H1 (cell line): ENCODE measurements around the gene FXYD5. TPM values are rescaled to one million over a fixed set of nuclear protein-coding genes. Genes with fewer than 3 reads are reported as not detected.

Experiments
- CTCF ChIA-PET: fragments of 300-600 bp; sonication (Branson Sonifier 250); formaldehyde crosslinking; loops from one replicate; lab custom pipeline; 2021; ENCODE audit not compliant: partially characterized antibody; lab: Charles Lee
- POLR2A ChIA-PET: fragments of 300-600 bp; sonication (Branson Sonifier 250); formaldehyde crosslinking; loops from one replicate; lab custom pipeline; 2021; ENCODE audit warnings: inconsistent platforms; ENCODE audit not compliant: partially characterized antibody; lab: Charles Lee
- DNase-seq, 2 experiments: peaks; one replicate each; pipeline versions ENCODE4 v3.0.0 to v3.0.0-alpha.2; 2010 to 2022; ENCODE audit warnings: low spot score in 2 of 2, low read depth in 1 of 2, mixed read lengths in 1 of 2
- FAIRE-seq: peaks from 2 replicates; lab custom pipeline; 2011; peaks lifted over from hg19 to GRCh38; lab: Jason Lieb, UNC
- H2AFZ ChIP-seq: 2 replicates; pipeline ENCODE4 v1.8.1; 2012; ENCODE audit warnings: low read length, inconsistent platforms
- H2AK5ac ChIP-seq: 2 replicates; pipeline ENCODE4 v1.6.1; 2013; ENCODE audit warnings: low read depth, low read length
- H2BK120ac ChIP-seq: replicated peaks from 2 replicates; pipeline ENCODE3; 2013; ENCODE audit warnings: low read depth, low read length, inconsistent platforms
- H2BK12ac ChIP-seq: 2 replicates; pipeline ENCODE4 v1.6.1; 2013; ENCODE audit warnings: low read depth, low read length
- H2BK15ac ChIP-seq: 2 replicates; pipeline ENCODE4 v1.6.1; 2013; ENCODE audit warnings: low read length
- H2BK20ac ChIP-seq: 2 replicates; pipeline ENCODE4 v1.6.1; 2013; ENCODE audit warnings: low read length
- H2BK5ac ChIP-seq: 2 replicates; pipeline ENCODE4 v1.6.1; 2013; ENCODE audit warnings: low read depth, low read length
- H3K14ac ChIP-seq: 2 replicates; pipeline ENCODE4 v1.6.1; 2013; ENCODE audit warnings: inconsistent platforms; ENCODE audit not compliant: insufficient read length
- H3K18ac ChIP-seq: 2 replicates; pipeline ENCODE4 v1.6.1; 2013; ENCODE audit warnings: low read length; ENCODE audit errors: extremely low read depth
- H3K23ac ChIP-seq: 2 replicates; pipeline ENCODE4 v1.6.1; 2013; ENCODE audit warnings: inconsistent platforms; ENCODE audit not compliant: insufficient read length
- H3K23me2 ChIP-seq: 2 replicates; pipeline ENCODE4 v1.6.1; 2013; ENCODE audit warnings: low read depth, low read length
- H3K27ac ChIP-seq: 2 replicates; pipeline ENCODE4 v1.6.1; 2011; ENCODE audit warnings: low read depth, low read length, inconsistent platforms
- H3K27me3 ChIP-seq, 4 experiments: replicated peaks in 1 of 4; 1 replicate in 1 of 4; 2 replicates in 3 of 4; pipeline versions ENCODE4 v1.6.1 to v1.8.1; 2011 to 2013; ENCODE audit warnings: low read length in 3 of 4, mild to moderate bottlenecking in 3 of 4, inconsistent platforms in 2 of 4, mixed read lengths in 2 of 4, moderate library complexity in 1 of 4; ENCODE audit not compliant: control insufficient read depth in 3 of 4, insufficient read depth in 3 of 4; ENCODE audit errors: extremely low read depth in 1 of 4
- H3K36me3 ChIP-seq, 4 experiments: 2 replicates each; pipeline versions ENCODE4 v1.6.1 to v1.8.1; 2011 to 2013; ENCODE audit warnings: mild to moderate bottlenecking in 4 of 4, low read length in 3 of 4, moderate library complexity in 2 of 4, control low read depth in 1 of 4, inconsistent platforms in 1 of 4; ENCODE audit not compliant: insufficient read depth in 4 of 4, control insufficient read depth in 2 of 4
- H3K4ac ChIP-seq: replicated peaks from 2 replicates; pipeline ENCODE3; 2013; ENCODE audit warnings: low read length, low read depth, mixed read lengths, inconsistent platforms; ENCODE audit not compliant: insufficient read length
- H3K4me1 ChIP-seq, 4 experiments: replicated peaks in 1 of 4; 1 replicate in 1 of 4; 2 replicates in 3 of 4; pipeline versions ENCODE4 v1.6.1 to v1.8.1; 2011 to 2013; ENCODE audit warnings: low read length in 3 of 4, inconsistent platforms in 2 of 4, mixed read lengths in 1 of 4; ENCODE audit not compliant: insufficient read depth in 4 of 4, control insufficient read depth in 3 of 4
- H3K4me2 ChIP-seq, 2 experiments: 2 replicates each; pipeline versions ENCODE4 v1.6.1 to v1.8.1; 2011 to 2013; ENCODE audit warnings: low read depth in 2 of 2, low read length in 2 of 2, control low read depth in 1 of 2, inconsistent platforms in 1 of 2, mild to moderate bottlenecking in 1 of 2; ENCODE audit not compliant: insufficient read depth in 1 of 2
- H3K4me3 ChIP-seq, 4 experiments: fragments of 200-600, 300-600 bp in 1 of 4; sonication (generic), shearing (Covaris generic), sonication (Bioruptor Twin) in 1 of 4; 2 replicates each; pipeline versions ENCODE4 v1.5.1 to v1.8.1; 2011 to 2016; ENCODE audit warnings: low read length in 4 of 4, low read depth in 3 of 4, control low read depth in 2 of 4, inconsistent platforms in 2 of 4, mild to moderate bottlenecking in 2 of 4, mixed read lengths in 1 of 4, moderate library complexity in 1 of 4; ENCODE audit not compliant: insufficient read depth in 2 of 4; ENCODE audit errors: extremely low read depth in 1 of 4
- H3K56ac ChIP-seq: replicated peaks from 2 replicates; pipeline ENCODE3; 2013; ENCODE audit warnings: low read depth, mild to moderate bottlenecking, mixed read lengths, low read length, inconsistent platforms; ENCODE audit not compliant: insufficient read length
- H3K79me1 ChIP-seq: 2 replicates; pipeline ENCODE4 v1.6.1; 2013; ENCODE audit warnings: low read depth, low read length, control low read depth
- H3K79me2 ChIP-seq, 2 experiments: 2 replicates each; pipeline versions ENCODE4 v1.6.1 to v1.8.1; 2012 to 2013; ENCODE audit warnings: low read length in 2 of 2, mild to moderate bottlenecking in 2 of 2, inconsistent platforms in 1 of 2; ENCODE audit not compliant: insufficient read depth in 2 of 2, control insufficient read depth in 1 of 2
- H3K9ac ChIP-seq, 4 experiments: replicated peaks in 1 of 4; 1 replicate in 1 of 4; 2 replicates in 3 of 4; pipeline versions ENCODE4 v1.6.1 to v1.8.1; 2011 to 2013; ENCODE audit warnings: low read depth in 3 of 4, low read length in 3 of 4, control low read depth in 2 of 4, mild to moderate bottlenecking in 2 of 4, moderate library complexity in 2 of 4, inconsistent platforms in 1 of 4; ENCODE audit errors: extremely low read depth in 1 of 4
- H3K9me3 ChIP-seq, 2 experiments: 2 replicates each; pipeline versions ENCODE4 v1.6.1 to v1.8.1; 2012 to 2013; ENCODE audit warnings: mild to moderate bottlenecking in 2 of 2, moderate library complexity in 2 of 2, control low read depth in 1 of 2, inconsistent platforms in 1 of 2, low read depth in 1 of 2, low read length in 1 of 2, mixed read lengths in 1 of 2; ENCODE audit not compliant: insufficient read depth in 2 of 2
- H4K20me1 ChIP-seq, 2 experiments: replicated peaks in 1 of 2; 2 replicates each; pipeline versions ENCODE3 to v1.8.1; 2011 to 2013; ENCODE audit warnings: inconsistent platforms in 2 of 2, low read length in 2 of 2, mild to moderate bottlenecking in 1 of 2; ENCODE audit not compliant: insufficient read depth in 2 of 2, control insufficient read depth in 1 of 2
- H4K5ac ChIP-seq: 2 replicates; pipeline ENCODE4 v1.6.1; 2013; ENCODE audit warnings: low read length, low read depth, mixed read lengths, inconsistent platforms; ENCODE audit not compliant: insufficient read length
- H4K8ac ChIP-seq: 2 replicates; pipeline ENCODE4 v1.8.0; 2013; ENCODE audit warnings: mild to moderate bottlenecking, moderate library complexity, low read length, inconsistent platforms; ENCODE audit not compliant: insufficient read depth; ENCODE audit errors: extremely low read depth
- H4K91ac ChIP-seq: replicated peaks from 2 replicates; pipeline ENCODE3; 2013; ENCODE audit warnings: low read length, mixed read lengths, inconsistent platforms; ENCODE audit not compliant: insufficient read length
- CBX8 ChIP-seq: fragments of 300-800, 300-1000 bp; sonication (generic); IDR thresholded peaks from 2 replicates; pipeline ENCODE4 v1.7.1; 2016; ENCODE audit warnings: low read depth, low read length, borderline replicate concordance
- NRF1 ChIP-seq: IDR thresholded peaks from 2 replicates; pipeline ENCODE4 v1.6.1; 2011; ENCODE audit warnings: mild to moderate bottlenecking, low read depth, low read length, improper control_type of control experiment
- TEAD4 ChIP-seq: IDR thresholded peaks from 2 replicates; pipeline ENCODE4 v1.6.1; 2012; ENCODE audit warnings: low read depth, low read length, inconsistent platforms, mixed read lengths
- YY1 ChIP-seq: IDR thresholded peaks from 2 replicates; pipeline ENCODE4 v1.6.1; 2011; ENCODE audit warnings: low read depth, mild to moderate bottlenecking, low read length
- WGBS, 2 experiments: shearing (Covaris generic) in 1 of 2; methylation state at CpG; one replicate each; pipeline versions ENCODE4 v1.1.6 to v1.1.7; 2013 to 2015; ENCODE audit warnings: low lambda C conversion rate in 2 of 2, mixed read lengths in 2 of 2, inconsistent platforms in 1 of 2, low coverage in 1 of 2, missing lambda C conversion rate in 1 of 2; ENCODE audit not compliant: insufficient replicate concordance in 2 of 2, insufficient coverage in 1 of 2, insufficient read length in 1 of 2; ENCODE audit errors: extremely low coverage in 1 of 2, missing lambda C conversion rate in 1 of 2; 5-methylcytosine and 5-hydroxymethylcytosine counted together
- polyA plus RNA-seq, 7 experiments: library from polyadenylated mRNA; depleted of rRNA in 3 of 7; stranded (reverse) in 5 of 7; unstranded in 2 of 7; fragments of >200 nt in 5 of 7; fragments of 200-250 nt in 2 of 7; gene quantifications; 1 replicate in 5 of 7; 2 replicates in 1 of 7; 4 replicates in 1 of 7; pipeline versions ENCODE4 v1.2.1 to v1.2.3, GENCODE V29; 2011 to 2013; ENCODE audit warnings: missing spikeins in 2 of 7, mixed read lengths in 2 of 7
- total RNA-seq: library from RNA; stranded (reverse); fragmentation: NEBNext Ultra II Directional; extraction: Animal tissue kit (Norgen Biotek cat#: 25700); gene quantifications from 2 replicates; pipeline ENCODE4 v1.2.1, GENCODE V29; 2021

The FXYD5 gene
- total and polyA plus RNA-seq, 2 of the 8 experiments (the other 6 are each of a cell fraction or from before 2014, with no cell fraction given) = 99.0 to 191 TPM

GRCh38 chr19:35209646-35210045, 55.1 kb downstream of the FXYD5 start:
- no peak overlapping the region for H2BK5ac ChIP-seq
- ChIA-PET POLR2A (interaction anchor here (0.7 kb wide), 1 partner anchor 99 kb away, joined by 3 read pairs; no protein-coding TSS in a partner anchor), CTCF (no interaction called here)
- peaks cover 0 to 9% (median 4%) of the 10 kb centered on the region in 4 experiments; a peak in 4 of 7 replicates for H3K4me1 ChIP-seq
- no peak overlapping the region for H3K4me3 ChIP-seq
- FAIRE-seq (no peak), DNase-seq (no peak)
- H4K5ac ChIP-seq = no peak overlapping the region
- H3K4ac ChIP-seq = no peak overlapping the region
- TF ChIP-seq CBX8 (no peak), TEAD4 (no peak), NRF1 (no peak), YY1 (no peak)
- no peak overlapping the region for H4K8ac ChIP-seq
- H2BK20ac ChIP-seq = no peak overlapping the region
- H3K27me3 ChIP-seq = no peaks in the 10 kb centered on the region
- no peak overlapping the region for H2AFZ ChIP-seq
- H3K27ac ChIP-seq = no peak overlapping the region
- no peaks in the 10 kb centered on the region; the same call in 1 of the 2 replicates for H3K23me2 ChIP-seq
- H3K79me2 ChIP-seq = no peaks in the 10 kb centered on the region
- H3K23ac ChIP-seq = no peak overlapping the region
- no peak overlapping the region for H3K18ac ChIP-seq
- no peak overlapping the region for H2AK5ac ChIP-seq
- H3K79me1 ChIP-seq = no peaks in the 10 kb centered on the region
- H2BK12ac ChIP-seq = no peak overlapping the region
- H3K36me3 ChIP-seq = no peaks in the 10 kb centered on the region; a peak in 1 of 8 replicates
- no peak overlapping the region for H3K4me2 ChIP-seq
- H4K20me1 ChIP-seq = no peaks in the 10 kb centered on the region
- no peak overlapping the region for H2BK15ac ChIP-seq
- 91% methylated on average over 4 of the region's 4 CpGs; no CpG with 5 or more reads in 1 of the 2 experiments for WGBS, 2 experiments
- H2BK120ac ChIP-seq = no peak overlapping the region
- no peak overlapping the region for H3K14ac ChIP-seq
- H3K9ac ChIP-seq = no peak overlapping the region
- no peak overlapping the region for H4K91ac ChIP-seq
- no peaks in the 10 kb centered on the region for H3K9me3 ChIP-seq
- H3K56ac ChIP-seq = no peak overlapping the region
